AG04449 (cell line): ENCODE data around the gene NELL2.

Experiments used
- CTCF ChIA-PET: fragments of 350-600 bp; formaldehyde crosslinking; extraction: SDS; loops from one replicate; lab custom pipeline; 2021; ENCODE audit warnings: antibody characterized with exemption; lab: Yijun Ruan, JAX
- POLR2A ChIA-PET: fragments of 400-600, 350-600 bp; formaldehyde crosslinking; extraction: SDS; loops from one replicate; lab custom pipeline; 2020; ENCODE audit warnings: antibody characterized with exemption, inconsistent platforms; lab: Yijun Ruan, JAX
- DNase-seq: peaks from one replicate; pipeline ENCODE4 v3.0.0-alpha.2; 2010; ENCODE audit warnings: low read depth, low spot score
- H3K4me3 ChIP-seq: 2 replicates; pipeline ENCODE4 v1.5.1; 2011; ENCODE audit warnings: low read depth, mild to moderate bottlenecking, control low read depth, low read length
- TF ChIP-seq, protein P1 (sequence below): IDR thresholded peaks from one replicate; pipeline ENCODE4 v1.5.1; 2011; ENCODE audit warnings: mild to moderate bottlenecking, moderate library complexity, low read length, control low read depth, inconsistent platforms; ENCODE audit not compliant: insufficient read depth; ENCODE audit errors: missing control alignments

Gene NELL2

DNA sequence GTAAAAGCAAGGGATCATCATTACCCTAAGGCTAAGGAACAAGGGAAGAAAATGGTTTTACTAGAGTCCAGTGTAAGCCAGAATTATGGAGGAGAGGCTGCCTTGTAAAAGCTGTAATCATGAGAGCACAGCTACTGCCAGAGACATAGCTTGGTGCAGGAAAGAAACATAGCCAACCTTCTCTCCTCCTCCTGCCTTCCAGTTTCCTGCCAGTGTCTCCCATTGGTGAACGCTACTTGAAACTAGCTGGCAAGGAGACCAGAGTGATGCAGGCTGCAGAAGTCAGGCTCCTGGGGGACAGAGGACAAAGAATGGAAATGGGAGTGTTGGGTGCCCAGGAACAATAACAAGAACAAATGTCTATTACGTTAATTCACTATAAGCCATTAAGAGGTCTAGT is 158.5 kb downstream of the NELL2 start:
- no peak overlapping the region for H3K4me3 ChIP-seq
- TF ChIP-seq, protein P1, sequence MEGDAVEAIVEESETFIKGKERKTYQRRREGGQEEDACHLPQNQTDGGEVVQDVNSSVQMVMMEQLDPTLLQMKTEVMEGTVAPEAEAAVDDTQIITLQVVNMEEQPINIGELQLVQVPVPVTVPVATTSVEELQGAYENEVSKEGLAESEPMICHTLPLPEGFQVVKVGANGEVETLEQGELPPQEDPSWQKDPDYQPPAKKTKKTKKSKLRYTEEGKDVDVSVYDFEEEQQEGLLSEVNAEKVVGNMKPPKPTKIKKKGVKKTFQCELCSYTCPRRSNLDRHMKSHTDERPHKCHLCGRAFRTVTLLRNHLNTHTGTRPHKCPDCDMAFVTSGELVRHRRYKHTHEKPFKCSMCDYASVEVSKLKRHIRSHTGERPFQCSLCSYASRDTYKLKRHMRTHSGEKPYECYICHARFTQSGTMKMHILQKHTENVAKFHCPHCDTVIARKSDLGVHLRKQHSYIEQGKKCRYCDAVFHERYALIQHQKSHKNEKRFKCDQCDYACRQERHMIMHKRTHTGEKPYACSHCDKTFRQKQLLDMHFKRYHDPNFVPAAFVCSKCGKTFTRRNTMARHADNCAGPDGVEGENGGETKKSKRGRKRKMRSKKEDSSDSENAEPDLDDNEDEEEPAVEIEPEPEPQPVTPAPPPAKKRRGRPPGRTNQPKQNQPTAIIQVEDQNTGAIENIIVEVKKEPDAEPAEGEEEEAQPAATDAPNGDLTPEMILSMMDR = no peak
- DNase-seq = no peak
- POLR2A ChIA-PET = no interaction called here
- CTCF ChIA-PET = no interaction called here

DNA sequence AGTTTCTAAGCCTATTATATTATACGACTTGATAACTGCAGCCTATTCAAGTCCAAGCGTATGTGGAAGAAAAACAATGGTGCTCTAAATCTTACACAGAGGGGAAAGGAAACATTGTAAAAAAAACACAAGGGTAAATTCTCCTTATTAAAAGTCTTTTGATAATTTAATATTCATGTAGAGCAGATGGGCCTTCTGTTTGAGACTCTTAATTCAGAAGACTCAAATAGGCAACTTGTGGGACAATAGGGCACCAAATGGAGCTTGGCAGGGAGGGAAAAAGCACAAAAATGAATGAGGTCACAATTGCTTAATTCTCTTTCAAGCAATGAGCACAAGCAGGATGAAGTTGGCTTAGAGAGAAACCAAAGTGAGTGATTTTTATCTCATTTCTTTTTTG is 159.4 kb downstream of the NELL2 start:
- no peak overlapping the region for H3K4me3 ChIP-seq
- POLR2A ChIA-PET = no interaction called here
- CTCF ChIA-PET = no interaction called here
- TF ChIP-seq, protein P1 = no peak
- no peak for DNase-seq

DNA sequence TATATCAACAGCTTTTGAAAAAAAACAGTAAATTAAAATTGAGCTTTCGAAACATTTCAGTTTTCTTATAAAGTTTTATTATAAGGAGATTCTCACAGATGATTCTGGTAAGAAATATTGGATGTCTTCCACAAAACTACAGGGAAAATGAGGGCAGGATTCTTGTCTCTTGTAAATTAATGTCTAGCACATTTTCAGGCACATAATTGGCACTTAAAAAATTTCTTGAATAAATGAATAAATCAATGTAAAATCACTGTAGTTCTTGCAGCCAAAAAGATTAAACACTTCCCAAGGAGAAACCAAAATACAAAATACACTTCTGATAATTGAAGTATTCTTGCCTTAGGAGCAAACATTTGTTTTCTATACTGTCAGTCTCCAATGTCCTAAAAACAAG is 164.4 kb downstream of the NELL2 start:
- ChIA-PET CTCF (no interaction called here), POLR2A (no interaction called here)
- no peak for DNase-seq
- no peak overlapping the region for H3K4me3 ChIP-seq
- TF ChIP-seq, protein P1 = no peak

DNA sequence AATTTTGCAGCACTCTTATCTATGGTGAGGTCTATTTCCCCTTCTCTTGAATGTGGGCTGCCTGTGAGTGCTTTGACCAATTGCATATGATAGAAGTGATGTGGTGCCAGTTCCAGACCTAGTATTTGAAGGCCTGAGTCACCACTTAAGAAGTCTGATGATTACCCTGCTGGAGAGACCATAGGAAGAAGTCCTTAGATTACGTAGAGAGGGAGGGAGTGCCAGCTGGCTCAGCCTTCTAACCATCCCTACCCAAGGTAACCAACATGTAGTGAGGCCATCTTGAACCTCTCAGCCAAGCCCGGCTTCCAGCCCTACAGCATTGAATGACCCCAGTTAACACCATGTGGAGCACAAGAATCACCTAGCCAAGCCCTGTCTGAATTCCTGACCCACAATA is 166.9 kb downstream of the NELL2 start:
- POLR2A ChIA-PET = no interaction called here
- DNase-seq = no peak
- TF ChIP-seq, protein P1 = no peak
- CTCF ChIA-PET = no interaction called here
- H3K4me3 ChIP-seq = no peak overlapping the region

DNA sequence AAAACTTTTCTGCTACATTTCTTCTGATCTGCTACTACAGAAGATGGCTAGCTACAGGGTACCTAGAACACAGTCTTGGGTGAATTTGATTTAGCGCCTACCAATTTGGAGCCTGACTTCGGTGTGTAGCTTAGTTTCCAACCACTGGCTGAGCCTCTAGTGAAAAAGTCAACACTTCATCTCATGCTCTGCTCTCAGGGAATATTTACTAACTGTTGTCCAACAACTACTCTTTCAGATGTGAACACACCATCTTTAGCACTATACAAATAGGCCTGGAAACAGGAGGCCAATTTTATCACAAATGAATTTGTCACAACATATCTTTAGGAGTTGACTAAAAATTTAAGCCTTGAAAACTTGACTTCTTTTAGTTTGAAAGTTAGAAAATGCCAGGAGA is 167.9 kb downstream of the NELL2 start:
- TF ChIP-seq, protein P1 = no peak
- no peak for DNase-seq
- POLR2A ChIA-PET = no interaction called here
- CTCF ChIA-PET = no interaction called here
- H3K4me3 ChIP-seq = no peak overlapping the region

DNA sequence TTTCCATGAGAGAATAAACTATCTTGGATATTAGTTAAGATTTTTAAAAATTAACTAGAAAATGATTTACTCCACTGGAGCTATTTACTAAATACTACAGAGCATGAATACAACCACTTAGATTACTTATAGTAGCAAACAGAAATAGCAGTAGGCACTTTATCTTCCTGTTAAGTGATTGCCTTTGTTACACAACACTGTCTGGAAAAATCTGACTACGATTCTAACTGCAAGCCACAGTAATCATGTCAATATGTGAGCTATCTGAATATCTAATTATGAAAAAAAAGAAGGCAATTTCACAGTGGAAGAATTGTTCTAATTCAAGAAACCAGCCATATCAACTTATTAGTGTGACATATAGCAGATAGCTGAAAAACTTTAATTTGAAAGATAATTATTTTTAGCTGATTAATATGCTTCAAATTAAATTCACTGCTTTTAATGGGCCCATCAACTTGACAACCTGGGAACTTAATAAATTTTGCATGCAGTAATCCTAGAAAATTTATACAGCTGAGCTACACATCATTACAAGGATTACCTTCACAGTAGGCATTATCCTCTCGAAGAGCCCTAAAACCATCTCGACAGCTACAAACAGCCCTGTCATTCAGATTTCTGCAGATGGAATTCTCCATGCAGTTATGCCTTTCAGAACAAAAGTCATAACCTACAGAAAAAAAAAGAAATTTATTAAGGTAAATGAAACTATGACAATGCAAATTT is 172.8 kb downstream of the NELL2 start:
- POLR2A ChIA-PET = no interaction called here
- CTCF ChIA-PET = no interaction called here
- no peak overlapping the region for H3K4me3 ChIP-seq
- TF ChIP-seq, protein P1 = no peak
- no peak for DNase-seq
